ENCODE results near the gene ACSM6. TPM values are rescaled to one million over a fixed set of nuclear protein-coding genes. Genes with fewer than 3 reads are reported as not detected.

ACSM6 gene
- total RNA-seq, 1 experiment from 2014 or later, result not detected

- no peak for TF ChIP-seq E2F4 (CRISPR knock-in tag; IDR thresholded peaks at IDR 0.05; ENCODE audit: borderline replicate concordance, low read depth)
- TF ChIP-seq TEAD4 (CRISPR knock-in tag; IDR thresholded peaks at IDR 0.05), result no peak
- TF ChIP-seq TEAD1 (CRISPR knock-in tag; IDR thresholded peaks at IDR 0.05), result no peak
- no peak for TF ChIP-seq ZSCAN18 (CRISPR knock-in tag; IDR thresholded peaks at IDR 0.05)
- TF ChIP-seq NR3C1 (CRISPR knock-in tag; conservative IDR thresholded peaks at IDR 0.05; ENCODE audit: low read depth), result no peak
- no peak for TF ChIP-seq ZNF512 (CRISPR knock-in tag; IDR thresholded peaks at IDR 0.05; ENCODE audit: borderline replicate concordance)
- no peak for TF ChIP-seq SP1 (CRISPR knock-in tag; conservative IDR thresholded peaks at IDR 0.05)
- no peak for TF ChIP-seq ZNF671 (CRISPR knock-in tag; IDR thresholded peaks at IDR 0.05)
- no peak for TF ChIP-seq AFF4 (CRISPR knock-in tag; IDR thresholded peaks at IDR 0.05; ENCODE audit: borderline replicate concordance)
These were observed 17.7 kb downstream of the ACSM6 start (continued) for GRCh38 chr10:95211606-95212279.

- Mint-ChIP-seq H3K27me3 (ENCODE audit: low read depth) (no peaks in the 10 kb centered on the region), H3K4me1 (peaks cover 19% of the 10 kb centered on the region), H3K27ac (no peak overlapping the region), H3K36me3 (peaks cover 30% of the 10 kb centered on the region), H3K9me3 (peaks cover 18% of the 10 kb centered on the region), H3K4me3 (no peak overlapping the region)
- DNase-seq (ENCODE audit: low spot score), result no peak
- CTCF ChIA-PET, result no interaction called here
- TF ChIP-seq FOXK1 (CRISPR knock-in tag; IDR thresholded peaks at IDR 0.05) (no peak), E2F1 (CRISPR knock-in tag; IDR thresholded peaks at IDR 0.05) (no peak), USF1 (CRISPR knock-in tag; IDR thresholded peaks at IDR 0.05) (no peak)
- POLR2A ChIA-PET, result no interaction called here
- ATAC-seq, result no peak
These were observed 20.3 kb downstream of the ACSM6 start for GRCh38 chr10:95214369-95214768.

GRCh38 chr10:95214793-95215192, 20.8 kb downstream of the ACSM6 start:
- CTCF ChIA-PET, result no interaction called here
- no peak overlapping the region for H3K4me3 Mint-ChIP-seq
- H3K4me1 Mint-ChIP-seq, result peaks cover 22% of the 10 kb centered on the region
- ATAC-seq (no peak), DNase-seq (ENCODE audit: low spot score) (no peak)
- peaks cover 34% of the 10 kb centered on the region for H3K36me3 Mint-ChIP-seq
- no peaks in the 10 kb centered on the region for H3K27me3 Mint-ChIP-seq (ENCODE audit: low read depth)
- H3K9me3 Mint-ChIP-seq, result peaks cover 20% of the 10 kb centered on the region
- H3K27ac Mint-ChIP-seq, result no peak overlapping the region
- POLR2A ChIA-PET, result no interaction called here
- no peak for TF ChIP-seq SP1 (CRISPR knock-in tag; conservative IDR thresholded peaks at IDR 0.05)
- no peak for TF ChIP-seq TP53 (CRISPR knock-in tag; IDR thresholded peaks at IDR 0.05)
- TF ChIP-seq E2F5 (CRISPR knock-in tag; IDR thresholded peaks at IDR 0.05), result no peak
- no peak for TF ChIP-seq ZNF219 (CRISPR knock-in tag; IDR thresholded peaks at IDR 0.05; ENCODE audit: borderline replicate concordance)
- TF ChIP-seq ZNF121 (CRISPR knock-in tag; IDR thresholded peaks at IDR 0.05), result no peak
- no peak for TF ChIP-seq ZMAT4 (CRISPR knock-in tag; IDR thresholded peaks at IDR 0.05)
- no peak for TF ChIP-seq OVOL2 (CRISPR knock-in tag; IDR thresholded peaks at IDR 0.05; ENCODE audit: borderline replicate concordance)

Measured in WTC11 (cell line).